Activated CD4-positive, alpha-beta T cell treated with anti-CD3 and anti-CD28 coated beads, Interleukin-2, amount 50 U/mL, for 4 hours (primary cell): ENCODE data around the gene NOMO2.
"Not testable (repeated sequence)": the region's sequence is repeated elsewhere in the genome, so short reads cannot be mapped to it uniquely, and the experiment has no call there.

ENCODE experiments used
- DNase-seq, 2 experiments: peaks; one replicate each; pipeline ENCODE4 v3.0.0-alpha.2; 2020

Gene NOMO2, protein sequence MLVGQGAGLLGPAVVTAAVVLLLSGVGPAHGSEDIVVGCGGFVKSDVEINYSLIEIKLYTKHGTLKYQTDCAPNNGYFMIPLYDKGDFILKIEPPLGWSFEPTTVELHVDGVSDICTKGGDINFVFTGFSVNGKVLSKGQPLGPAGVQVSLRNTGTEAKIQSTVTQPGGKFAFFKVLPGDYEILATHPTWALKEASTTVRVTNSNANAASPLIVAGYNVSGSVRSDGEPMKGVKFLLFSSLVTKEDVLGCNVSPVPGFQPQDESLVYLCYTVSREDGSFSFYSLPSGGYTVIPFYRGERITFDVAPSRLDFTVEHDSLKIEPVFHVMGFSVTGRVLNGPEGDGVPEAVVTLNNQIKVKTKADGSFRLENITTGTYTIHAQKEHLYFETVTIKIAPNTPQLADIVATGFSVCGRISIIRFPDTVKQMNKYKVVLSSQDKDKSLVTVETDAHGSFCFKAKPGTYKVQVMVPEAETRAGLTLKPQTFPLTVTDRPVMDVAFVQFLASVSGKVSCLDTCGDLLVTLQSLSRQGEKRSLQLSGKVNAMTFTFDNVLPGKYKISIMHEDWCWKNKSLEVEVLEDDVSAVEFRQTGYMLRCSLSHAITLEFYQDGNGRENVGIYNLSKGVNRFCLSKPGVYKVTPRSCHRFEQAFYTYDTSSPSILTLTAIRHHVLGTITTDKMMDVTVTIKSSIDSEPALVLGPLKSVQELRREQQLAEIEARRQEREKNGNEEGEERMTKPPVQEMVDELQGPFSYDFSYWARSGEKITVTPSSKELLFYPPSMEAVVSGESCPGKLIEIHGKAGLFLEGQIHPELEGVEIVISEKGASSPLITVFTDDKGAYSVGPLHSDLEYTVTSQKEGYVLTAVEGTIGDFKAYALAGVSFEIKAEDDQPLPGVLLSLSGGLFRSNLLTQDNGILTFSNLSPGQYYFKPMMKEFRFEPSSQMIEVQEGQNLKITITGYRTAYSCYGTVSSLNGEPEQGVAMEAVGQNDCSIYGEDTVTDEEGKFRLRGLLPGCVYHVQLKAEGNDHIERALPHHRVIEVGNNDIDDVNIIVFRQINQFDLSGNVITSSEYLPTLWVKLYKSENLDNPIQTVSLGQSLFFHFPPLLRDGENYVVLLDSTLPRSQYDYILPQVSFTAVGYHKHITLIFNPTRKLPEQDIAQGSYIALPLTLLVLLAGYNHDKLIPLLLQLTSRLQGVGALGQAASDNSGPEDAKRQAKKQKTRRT

DNA sequence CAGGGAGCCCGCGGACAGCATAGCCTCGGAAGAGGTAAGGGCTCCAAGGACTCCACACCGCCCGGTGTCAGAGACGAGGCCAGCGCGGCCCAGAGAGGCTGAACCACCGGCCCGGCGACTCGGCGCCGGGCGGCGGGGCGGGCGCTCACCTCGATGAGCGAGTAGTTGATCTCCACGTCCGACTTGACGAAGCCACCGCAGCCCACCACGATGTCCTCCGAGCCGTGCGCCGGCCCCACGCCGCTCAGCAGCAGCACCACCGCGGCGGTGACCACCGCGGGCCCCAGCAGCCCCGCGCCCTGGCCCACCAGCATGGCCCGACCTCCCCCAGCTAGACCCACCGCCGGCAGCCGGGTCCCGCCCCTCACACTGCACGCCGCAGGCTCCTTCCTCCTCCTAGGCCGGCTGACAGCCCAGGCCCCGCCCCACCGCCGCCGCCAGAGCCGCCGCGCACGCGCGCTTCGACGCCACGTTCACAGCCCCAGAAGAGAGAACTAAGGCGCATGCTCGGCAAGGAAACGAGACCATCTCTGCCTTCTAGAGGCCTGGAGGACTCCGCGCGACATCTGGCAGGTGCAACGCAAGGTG, at the start of gene NOMO2:
Gene NOMO2 (minus strand): TSS at position 371 of the 588 bp plus-strand sequence. CDS start 57 bp downstream, at position 314.
- DNase-seq, result peak; percentile 87

DNA sequence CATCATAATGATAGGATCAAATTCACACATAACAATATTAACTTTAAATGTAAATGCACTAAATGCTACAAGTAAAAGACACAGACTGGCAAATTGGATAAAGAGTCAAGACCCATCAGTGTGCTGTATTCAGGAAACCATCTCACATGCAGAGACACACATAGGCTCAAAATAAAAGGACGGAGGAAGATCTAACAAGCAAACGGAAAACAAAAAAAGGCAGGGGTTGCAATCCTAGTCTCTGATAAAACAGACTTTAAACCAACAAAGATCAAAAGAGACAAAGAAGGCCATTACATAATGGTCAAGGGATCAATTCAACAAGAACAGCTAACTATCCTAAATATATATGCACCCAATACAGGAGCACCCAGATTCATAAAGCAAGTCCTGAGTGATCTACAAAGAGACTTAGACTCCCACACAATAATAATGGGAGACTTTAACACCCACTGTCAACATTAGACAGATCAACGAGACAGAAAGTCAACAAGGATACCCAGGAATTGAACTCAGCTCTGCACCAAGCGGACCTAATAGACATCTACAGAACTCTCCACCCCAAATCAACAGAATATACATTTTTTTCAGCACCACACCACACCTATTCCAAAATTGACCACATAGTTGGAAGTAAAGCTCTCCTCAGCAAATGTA, 48.4 kb upstream of the NOMO2 start:
- not testable (repeated sequence) for DNase-seq

DNA sequence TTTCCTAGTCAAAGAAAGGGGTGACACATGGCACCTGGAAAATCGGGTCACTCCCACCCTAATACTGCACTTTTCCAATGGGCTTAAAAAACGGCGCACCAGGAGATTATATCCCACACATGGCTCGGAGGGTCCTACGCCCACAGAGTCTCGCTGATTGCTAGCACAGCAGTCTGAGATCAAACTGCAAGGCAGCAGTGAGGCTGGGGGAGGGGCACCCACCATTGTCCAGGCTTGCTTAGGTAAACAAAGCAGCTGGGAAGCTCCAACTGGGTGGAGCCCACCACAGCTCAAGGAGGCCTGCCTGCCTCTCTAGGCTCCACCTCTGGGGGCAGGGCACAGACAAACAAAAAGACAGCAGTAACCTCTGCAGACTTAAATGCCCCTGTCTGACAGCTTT, 46.4 kb upstream of the NOMO2 start:
- not testable (repeated sequence) for DNase-seq

DNA sequence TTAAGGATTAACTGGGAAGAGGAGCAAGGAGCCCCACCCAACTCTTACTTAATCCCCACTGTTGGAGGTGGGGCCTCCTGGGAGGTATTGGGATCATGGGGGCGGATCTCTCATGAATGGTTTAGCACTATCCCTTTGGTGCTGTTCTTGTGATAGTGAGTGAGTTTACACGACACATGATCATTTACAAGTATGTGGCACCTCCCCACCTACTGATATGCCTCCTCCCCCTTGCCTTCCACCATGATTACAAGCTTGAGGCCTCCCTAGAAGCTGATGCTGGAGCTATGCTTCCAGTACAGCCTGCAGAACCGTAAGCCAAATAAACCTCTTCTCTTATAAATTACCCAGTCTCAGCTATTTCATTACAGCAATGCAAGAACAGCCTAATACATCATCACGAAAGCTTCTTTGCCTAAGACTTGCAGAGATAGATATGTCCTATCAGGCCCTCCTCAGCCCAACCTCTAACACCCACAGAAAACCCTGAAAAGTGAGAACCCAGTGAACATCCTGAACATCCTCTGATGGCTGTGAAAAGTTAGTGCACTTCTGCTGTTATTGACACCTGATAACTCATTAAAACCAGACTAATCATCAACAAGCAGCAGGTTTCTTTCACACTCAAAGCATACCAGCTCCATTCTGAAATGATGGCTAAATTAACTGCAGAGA, 41.8 kb upstream of the NOMO2 start:
- DNase-seq, result not testable (repeated sequence)

DNA sequence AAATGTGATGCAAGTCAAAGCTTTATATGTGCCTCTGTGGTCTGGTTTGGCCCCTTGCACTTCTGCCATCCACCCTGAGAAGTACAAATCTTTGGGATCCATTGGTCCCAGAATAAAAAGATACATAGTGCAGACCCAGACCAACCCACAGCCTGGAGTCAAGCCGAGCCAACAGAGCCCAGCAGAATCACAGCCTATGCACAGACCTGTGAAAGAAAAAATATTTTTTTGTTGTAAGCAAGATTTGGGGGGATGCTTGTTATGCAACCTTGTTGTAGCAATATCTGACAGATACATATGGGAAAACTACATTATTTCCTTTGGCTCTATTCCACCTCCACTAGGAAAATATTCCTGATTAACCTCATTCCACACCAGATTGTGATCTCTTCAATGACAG, 36.7 kb upstream of the NOMO2 start:
- not testable (repeated sequence) for DNase-seq

DNA sequence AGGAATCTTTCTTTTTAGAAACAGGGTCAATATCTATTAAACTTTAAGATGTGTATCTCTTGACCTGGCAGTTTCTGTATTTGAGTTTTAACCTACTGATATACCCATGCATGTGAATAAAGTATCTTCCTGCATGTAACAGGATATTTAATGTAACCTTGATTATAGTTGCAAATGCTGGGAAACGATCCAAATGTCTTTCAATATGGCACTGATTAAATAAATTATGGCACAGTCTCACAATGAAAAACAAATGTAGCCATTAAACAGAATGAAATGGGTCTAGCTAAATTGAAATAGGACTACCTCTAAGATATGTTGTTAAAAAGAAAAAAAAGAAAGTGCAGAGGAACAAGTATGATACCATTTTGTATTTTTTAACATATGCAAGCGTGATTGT, 35.8 kb upstream of the NOMO2 start:
- DNase-seq, result not testable (repeated sequence)

DNA sequence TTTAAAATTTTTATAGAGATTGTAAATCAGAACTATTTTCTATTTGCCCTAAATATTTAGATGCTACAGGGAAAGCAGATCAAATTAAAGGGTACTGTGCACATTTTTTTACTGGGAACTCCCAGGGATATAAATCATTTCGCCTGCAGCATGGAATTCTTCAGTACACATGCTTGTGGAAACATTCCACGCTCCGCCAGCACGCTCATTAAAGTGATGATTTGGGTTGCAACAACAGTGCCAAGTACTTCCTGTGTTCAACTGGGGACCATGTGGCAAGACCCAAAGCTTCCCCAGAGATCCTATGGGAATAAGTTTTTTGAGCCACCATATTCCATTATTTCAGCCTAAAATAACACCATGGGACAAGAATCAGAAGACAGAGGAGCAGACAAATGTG, 35.4 kb upstream of the NOMO2 start:
- DNase-seq, result not testable (repeated sequence)

DNA sequence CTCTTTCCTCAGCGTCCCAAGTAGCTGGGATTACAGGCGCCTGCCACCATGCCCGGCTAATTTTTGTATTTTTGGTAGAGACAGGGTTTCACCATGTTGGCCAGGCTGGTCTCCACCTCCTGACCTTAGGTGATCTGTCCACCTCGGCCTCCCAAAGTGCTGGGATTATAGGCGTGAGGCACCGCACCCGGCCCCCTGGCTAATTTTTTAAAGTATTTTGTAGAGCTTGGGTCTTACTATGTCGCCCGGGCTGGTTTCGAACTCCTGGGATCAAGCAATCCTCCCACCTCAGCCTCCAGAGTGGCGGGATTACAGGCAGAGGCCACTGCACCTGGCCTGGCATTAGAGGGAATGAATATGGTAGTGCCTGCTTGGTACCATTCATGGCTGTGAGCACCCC, 33.9 kb upstream of the NOMO2 start:
- DNase-seq, result not testable (repeated sequence)

DNA sequence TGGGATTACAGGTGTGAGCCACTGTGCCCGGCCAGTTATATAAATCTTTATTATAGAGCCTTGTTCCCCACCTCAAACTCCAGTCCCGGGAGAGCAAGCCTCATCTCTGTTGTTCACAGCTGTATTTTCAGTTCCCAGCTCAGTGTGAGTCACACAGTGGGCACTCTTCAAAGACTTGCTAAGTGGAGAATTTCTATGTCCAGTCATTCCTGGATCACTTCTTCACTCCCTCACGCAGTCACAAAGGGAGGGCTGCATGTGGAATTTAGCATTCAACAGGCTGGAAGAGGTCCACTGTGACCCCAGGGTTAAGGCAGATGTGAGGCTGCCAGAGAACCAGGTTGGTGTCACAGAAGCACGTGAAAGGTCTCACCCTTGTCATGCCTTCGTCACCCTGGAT, 33.0 kb upstream of the NOMO2 start:
- DNase-seq, result not testable (repeated sequence)

DNA sequence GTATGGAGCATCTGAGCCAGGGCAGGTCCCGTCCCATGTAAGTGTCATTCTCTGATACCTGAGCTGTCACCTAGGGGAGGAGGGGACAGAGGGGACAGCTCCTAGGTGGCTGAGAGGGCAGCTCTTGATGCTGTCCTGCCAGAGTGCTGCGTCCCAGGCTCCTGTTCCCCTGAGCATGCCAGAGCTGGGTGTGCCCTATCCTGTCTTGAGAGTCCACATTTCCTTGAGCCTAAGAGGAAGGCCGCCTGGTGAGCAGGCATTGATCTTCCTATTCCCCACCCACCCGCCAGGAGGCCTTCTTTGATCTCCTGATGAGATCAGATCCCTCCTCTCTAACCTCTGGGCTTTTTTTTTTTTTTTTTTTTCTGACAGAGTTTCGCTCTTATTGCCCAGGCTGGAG, 32.0 kb upstream of the NOMO2 start:
- DNase-seq, result not testable (repeated sequence)

DNA sequence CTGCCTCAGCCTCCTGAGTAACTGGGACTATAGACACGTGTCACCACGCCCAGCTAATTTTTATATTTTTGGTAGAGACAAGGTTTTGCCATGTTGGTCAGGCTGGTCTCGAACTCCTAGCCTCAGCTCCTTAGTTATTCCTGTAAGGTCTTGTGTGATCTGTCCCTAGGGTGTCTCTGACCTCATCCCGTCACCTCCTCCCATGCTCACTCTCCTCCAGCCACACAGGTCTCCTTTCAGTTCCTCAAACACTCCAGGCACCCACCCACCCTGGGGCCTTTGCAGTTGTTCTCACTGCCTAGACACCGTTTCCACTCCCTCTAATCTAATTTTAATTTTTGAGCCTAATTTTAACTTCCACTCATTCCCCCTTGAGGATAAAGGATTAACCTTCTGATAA, 31.1 kb upstream of the NOMO2 start:
- not testable (repeated sequence) for DNase-seq

DNA sequence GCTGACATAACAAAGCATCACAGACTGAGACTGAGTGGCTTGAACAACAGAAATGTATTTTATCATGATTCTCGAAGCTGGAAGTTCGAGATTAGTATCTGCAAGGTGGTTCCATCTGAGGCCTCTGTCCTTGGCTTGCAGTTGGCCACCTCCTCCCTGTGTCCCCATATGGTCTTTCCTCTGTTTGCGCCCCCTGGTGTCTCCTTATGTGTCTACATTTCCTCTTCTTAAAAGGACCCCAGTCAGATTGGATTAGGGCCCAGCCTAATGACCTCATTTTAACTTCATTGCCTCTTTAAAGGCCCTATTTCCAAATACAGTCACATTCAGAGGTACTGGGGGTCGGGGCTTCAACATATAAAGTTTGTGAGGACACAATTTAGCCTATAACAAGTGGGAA, 30.0 kb upstream of the NOMO2 start:
- not testable (repeated sequence) for DNase-seq

DNA sequence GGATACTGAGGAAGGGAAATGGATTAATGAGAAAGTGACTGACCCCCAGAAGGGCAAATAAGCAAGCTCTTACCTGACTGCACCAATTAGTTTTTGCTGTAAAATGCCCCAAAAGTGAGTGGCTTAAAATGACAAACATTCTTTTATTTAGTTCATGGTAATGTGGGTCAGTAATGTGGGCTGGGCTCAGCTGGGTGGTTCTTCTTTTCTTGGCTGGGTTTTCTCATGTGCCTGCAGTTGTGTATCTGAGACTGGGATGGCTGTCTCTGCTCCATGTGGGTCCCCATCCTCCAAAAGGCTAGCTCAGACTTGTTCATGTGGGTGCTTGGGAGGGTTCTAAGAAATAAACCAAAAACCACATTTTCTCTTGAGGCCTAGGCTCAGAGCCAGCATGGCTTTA, 29.5 kb upstream of the NOMO2 start:
- not testable (repeated sequence) for DNase-seq

DNA sequence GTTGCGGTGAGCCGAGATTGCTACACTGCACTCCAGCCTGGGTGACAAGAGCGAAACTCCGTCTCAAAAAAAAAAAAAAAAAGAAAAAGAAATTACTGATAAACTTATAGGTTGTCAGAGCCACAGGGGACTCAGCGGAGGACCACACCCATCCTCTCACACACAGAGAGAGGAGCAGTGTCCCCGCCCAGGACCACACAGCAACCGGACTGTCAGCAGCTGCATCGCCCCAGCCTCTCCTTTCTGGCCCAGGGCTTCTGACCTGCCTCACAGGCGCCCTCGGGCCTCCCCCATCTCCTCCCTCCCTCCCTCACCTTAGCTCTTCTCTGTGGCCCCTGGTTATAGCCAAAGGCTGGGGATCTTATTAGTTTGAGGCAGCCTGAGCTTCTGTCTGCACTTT, 27.9 kb upstream of the NOMO2 start:
- not testable (repeated sequence) for DNase-seq

DNA sequence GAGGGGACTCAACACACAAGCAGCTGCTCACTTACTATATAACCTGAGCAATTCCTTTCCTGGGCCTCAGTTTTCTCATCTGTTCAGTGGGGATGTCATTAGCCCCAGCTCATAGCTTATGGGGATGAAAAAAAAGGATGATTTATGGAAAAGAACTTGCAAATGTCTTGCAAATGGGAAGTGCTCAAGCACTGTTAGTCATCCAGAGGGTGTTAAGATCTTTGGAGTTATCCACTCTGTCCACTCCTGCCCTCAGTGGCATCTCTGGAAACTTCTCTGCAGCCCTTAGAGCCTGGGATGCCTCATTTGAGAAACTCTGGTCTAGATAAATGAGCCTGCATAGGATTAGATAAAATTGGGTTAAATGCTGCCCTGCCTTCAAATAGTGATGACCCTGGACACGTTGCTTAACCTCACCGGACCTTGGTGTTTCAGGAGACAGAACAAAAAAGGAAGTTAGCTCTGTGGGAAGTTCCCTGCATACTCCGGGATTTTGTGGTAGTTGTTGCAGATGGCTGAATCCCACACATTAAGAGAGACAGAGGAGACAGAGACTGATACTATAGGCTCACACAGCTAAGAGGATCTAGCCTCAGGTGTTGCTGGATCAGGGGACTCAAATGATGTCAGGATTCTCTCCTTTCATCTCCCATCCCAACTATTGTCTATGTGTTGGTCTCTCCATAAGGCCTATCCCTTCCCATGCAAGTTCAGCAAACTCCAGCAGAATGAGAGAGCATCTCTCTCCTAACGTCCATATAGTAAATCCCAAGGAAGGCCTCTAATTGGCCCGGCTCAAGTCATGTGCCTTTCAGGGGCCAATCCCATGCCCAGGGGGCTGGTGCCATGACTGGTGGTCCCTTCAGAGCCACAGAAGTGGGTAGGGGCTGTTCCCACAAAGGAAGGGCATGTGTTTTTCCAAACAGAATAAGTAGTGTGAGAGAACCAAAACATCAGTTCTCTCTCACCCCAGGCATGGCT, 25.0 kb upstream of the NOMO2 start:
- not testable (repeated sequence) for DNase-seq

DNA sequence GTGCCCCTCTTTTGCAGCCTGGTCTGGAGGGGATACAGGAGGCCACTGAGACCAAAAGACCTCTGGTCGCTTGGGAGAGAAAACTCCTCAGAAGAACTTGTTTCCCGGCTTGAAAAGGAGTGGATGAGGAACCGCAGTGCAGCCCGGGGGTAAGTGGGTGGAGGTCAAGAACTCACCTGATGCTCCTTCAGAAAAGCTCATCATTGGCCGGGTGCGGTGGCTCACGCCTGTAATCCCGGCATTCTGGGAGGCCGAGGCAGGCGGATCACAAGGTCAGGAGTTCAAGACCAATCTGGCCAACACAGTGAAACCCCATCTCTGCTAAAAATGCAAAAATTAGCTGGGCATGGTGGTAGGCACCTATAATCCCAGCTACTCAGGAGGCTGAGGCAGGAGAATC, 23.9 kb upstream of the NOMO2 start:
- not testable (repeated sequence) for DNase-seq

DNA sequence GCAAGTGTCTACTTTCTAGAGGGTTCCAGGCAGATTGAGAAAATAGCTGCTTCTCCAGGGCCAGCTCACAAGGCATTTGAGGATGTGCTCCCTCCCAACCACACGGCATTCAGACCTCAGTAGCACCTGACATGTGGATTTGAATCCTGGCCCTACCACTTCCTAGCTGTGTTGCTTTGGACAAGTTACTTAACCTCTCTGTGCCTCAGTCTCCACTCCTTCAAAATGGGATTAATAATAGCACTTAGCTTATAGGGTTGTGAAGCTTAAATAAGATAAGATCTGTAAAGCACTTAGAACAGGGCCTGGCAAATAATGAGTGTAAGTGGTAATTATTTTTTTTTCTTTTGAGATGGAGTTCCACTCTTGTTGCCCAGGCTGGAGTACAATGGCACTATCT, 21.0 kb upstream of the NOMO2 start:
- no peak for DNase-seq

DNA sequence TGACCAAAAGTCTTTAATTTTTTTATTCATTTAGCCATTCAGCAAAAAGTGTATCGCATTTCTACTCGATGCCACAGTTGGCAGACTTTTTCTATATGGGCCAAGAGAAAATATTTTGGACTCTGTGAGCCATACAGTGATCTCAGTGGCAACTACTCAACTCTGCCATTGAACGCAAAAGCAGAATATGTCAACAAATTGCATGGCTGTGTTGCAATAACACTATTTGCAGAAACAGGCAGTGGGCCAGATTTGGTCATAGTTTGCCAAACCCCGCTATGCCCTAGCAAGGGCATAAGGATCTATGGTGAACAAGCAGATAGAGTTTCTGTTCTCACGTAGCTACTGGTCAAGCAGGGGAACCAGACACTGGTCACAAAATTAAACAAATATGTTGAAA, 18.5 kb upstream of the NOMO2 start:
- DNase-seq, result not testable (repeated sequence)

DNA sequence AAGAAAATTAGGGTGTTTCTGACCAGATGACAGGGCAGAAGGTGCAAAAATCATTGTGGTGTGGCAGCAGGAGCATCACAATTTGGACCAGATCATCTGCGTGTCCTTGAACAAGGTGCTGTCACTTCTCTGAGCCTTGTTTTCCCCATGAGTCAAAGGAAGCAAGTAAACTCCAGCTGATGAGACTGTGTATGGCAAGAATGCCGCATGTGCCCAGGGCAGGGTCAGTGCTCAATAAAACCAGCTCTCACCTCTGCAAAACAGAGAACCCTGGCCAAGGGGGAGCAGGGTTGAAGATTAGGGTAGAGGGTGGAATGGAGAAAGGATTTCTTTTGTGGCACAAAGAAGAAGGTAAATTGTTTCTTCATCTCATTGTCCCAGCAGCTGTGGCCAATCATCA, 17.4 kb upstream of the NOMO2 start:
- not testable (repeated sequence) for DNase-seq

DNA sequence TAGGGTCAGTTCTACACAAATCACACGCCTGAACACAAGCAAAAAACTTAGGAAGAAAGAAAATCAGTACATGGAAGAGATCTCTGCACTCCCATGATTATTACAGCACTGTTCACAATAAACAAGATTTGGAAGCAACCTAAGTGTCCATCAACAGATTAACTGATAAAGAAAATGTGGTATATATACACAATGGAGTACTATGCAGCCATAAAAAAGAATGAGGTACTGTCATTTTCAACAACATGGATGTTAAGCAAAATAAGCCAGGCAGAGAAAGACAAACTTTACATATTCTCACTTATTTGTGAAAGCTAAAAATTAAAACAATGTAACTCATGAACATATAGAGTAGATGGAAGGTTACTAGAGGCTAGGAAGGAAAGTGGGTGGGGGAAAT, 16.0 kb upstream of the NOMO2 start:
- not testable (repeated sequence) for DNase-seq
